Astrocyte of the spinal cord (primary cell): ENCODE measurements around the gene IL1RL2.

ENCODE experiments used
- DNase-seq: peaks from one replicate; pipeline ENCODE4 v3.0.0; 2011; ENCODE audit warnings: low read depth, low spot score
- H3K4me3 ChIP-seq: 2 replicates; pipeline ENCODE4 v1.5.1; 2011; ENCODE audit warnings: low read depth, mild to moderate bottlenecking, low read length, moderate library complexity
- in situ Hi-C: cut with HindIII; loops from 2 replicates; pipeline ENCODE4 v1.10.0; 2017; ENCODE audit warnings: low sequenced_read_pairs
- TF ChIP-seq, protein P1 (sequence below): IDR thresholded peaks from 2 replicates; pipeline ENCODE4 v1.5.1; 2012; ENCODE audit warnings: low read depth, mild to moderate bottlenecking, low read length, inconsistent platforms

The IL1RL2 gene

DNA sequence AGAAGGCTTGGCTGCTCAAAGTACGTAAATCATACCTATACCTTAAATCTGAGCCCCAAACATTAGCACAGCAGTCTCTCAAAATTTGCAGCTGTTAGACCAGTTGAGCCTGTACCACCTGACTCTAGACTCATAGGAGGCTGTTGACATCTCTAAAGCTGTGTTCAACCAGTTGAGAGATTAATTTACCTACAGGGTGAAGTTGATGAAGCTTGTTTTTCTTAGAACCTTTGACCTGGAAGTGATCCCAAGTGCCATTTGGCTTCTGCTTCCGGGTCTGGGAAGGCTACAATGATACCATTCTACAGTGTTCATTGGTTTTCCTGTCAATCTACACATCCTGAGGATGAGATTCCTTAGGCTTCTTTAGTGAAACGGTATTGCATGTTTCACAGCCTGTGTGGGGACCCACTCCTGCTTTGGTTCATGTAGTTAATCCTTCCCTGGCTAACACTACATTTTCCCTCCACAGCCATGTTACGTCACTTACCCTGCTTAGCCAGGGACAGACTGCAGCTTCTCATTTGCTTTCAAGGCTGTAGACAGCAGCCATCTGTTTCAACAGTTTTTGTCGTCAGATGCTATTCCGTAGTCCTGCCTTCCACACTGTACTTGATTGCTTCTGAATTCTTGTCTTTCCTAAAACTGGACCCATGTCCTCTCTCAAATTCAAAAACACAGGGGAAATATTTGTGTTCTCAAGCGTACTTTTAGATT is 4.7 kb upstream of the IL1RL2 start:
- in situ Hi-C loops, result no loop called here
- DNase-seq, result no peak

DNA sequence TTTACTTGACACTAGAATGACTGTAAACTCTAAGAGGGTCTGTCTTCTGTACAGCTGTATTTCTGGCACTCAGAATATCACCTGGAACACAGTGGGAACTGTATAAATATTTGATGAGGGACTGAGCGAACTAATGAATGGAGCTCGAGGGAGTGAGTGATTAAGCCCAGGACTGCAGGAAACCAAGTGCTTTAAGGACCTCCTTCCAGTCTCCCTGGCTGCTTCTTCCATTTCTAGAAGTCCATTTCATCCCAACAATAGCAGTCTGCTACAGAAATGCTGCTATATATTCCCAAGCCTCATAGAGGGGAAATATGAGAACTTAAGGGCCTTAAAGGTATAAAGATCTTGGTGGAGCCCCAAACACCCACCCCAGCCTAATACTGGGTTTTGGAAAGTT is 2.8 kb upstream of the IL1RL2 start:
- H3K4me3 ChIP-seq, result no peak overlapping the region
- no peak for DNase-seq
- TF ChIP-seq, protein P1, sequence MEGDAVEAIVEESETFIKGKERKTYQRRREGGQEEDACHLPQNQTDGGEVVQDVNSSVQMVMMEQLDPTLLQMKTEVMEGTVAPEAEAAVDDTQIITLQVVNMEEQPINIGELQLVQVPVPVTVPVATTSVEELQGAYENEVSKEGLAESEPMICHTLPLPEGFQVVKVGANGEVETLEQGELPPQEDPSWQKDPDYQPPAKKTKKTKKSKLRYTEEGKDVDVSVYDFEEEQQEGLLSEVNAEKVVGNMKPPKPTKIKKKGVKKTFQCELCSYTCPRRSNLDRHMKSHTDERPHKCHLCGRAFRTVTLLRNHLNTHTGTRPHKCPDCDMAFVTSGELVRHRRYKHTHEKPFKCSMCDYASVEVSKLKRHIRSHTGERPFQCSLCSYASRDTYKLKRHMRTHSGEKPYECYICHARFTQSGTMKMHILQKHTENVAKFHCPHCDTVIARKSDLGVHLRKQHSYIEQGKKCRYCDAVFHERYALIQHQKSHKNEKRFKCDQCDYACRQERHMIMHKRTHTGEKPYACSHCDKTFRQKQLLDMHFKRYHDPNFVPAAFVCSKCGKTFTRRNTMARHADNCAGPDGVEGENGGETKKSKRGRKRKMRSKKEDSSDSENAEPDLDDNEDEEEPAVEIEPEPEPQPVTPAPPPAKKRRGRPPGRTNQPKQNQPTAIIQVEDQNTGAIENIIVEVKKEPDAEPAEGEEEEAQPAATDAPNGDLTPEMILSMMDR, result no peak
- in situ Hi-C loops, result no loop called here

More for the DNA sequence above, 4.7 kb upstream of the IL1RL2 start:
- H3K4me3 ChIP-seq, result no peak overlapping the region
- TF ChIP-seq, protein P1, result no peak

DNA sequence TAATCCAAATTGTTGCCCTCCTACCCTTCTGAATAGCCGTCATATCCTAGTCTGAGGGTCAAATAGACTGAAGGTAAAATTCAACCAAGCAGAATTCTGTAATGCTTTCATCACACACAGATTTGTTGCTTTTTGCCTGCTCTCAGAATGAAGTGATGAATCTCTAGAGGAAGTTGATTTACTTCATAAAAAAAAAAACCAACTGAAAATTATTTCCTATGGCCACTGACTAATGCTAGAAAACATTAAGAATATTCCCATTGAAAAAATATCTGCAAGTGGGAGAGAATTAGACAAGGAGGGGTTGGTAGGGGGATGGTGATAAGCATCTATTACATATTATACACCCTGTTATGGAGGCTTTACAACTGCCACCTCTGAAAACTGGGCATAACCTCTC is 2.3 kb upstream of the IL1RL2 start:
- in situ Hi-C loops, result no loop called here
- TF ChIP-seq, protein P1, result no peak
- no peak for DNase-seq
- no peak overlapping the region for H3K4me3 ChIP-seq

DNA sequence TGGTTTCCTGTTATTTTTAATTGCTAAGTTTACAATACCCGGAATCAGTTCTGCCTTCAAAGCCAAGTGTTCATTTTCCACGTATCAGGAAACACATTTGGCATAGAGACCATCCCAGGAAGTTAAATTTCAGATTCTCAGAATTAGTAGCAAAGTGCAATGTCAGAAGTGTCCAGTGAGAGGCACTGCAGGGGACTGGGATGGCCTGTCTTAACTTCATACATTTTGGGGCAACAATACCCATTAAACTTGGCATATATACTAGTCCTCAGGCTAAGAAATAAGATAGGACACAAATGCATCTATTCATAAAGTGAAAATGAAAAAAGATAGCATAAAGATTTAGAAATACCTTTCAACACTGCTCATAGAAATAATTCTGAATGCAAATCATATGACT is 1.5 kb upstream of the IL1RL2 start:
- TF ChIP-seq, protein P1, result peak; percentile 63
- DNase-seq, result no peak
- no peak overlapping the region for H3K4me3 ChIP-seq
- in situ Hi-C loops, result no loop called here

DNA sequence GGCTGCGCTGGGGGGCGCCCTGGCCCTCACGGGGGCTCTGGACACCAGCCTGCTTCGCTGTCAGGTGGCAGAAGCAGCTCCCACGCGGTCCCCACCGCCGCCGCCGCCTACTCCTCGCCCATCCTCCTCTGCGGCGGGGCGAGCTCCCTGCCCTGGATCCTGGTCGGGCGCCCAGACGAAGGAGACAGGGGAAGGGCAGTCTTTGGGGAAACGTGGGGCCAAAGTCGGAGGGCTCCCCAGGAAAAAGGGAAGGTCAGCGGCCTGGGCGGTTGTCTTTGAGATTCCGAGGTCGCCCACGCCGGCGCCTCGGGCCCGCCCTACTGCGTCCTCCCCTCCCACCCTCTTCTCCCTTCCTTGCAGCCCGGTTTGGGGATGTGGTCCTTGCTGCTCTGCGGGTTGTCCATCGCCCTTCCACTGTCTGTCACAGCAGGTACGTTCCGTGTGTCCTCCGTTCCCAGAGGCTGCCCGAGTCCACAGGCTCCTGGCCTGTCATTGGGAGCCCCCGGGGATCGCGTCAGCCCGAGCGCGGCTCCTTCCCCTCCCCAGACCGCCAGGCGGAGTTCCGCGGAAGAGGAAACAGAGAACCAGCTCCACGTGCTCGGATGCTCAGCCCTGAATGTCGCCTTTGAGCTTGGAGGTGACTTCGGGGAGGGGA is 800 bp downstream of the IL1RL2 start:
- DNase-seq, result peak; percentile 44
- TF ChIP-seq, protein P1, result peak; percentile 43
- in situ Hi-C loops, result no loop called here
- H3K4me3 ChIP-seq, result peak overlapping the region; percentile 44

DNA sequence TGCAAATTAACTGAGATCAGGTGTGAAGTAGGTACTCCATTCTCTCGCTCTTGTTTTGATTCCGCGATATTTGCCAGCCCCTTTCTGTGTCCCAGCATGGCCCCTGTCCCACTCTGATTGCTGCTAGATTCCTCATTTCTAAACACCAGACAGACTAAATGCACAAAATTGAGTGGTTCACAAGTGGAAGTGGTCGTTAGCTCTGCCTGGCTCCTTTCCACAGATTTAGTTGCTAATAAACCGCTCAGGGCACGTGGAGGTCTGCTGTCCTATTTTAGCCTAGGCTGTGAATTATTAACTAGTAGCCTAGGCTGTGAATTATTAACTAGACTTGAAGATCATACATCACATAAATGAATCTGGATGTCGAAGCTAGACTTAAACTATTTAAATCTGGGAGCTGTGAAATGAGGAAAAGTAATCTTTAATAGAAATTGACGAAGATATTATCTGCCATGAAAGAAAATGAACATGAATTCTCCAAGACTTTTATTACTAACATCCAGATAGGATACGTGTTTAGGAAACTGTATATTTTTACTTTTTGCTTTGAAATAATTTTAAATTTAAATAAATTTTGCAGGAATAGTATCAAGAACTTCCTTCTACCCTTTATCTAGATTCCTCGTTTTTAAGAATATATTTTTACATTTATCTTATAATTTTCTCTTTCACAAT is 3.7 kb downstream of the IL1RL2 start:
- no peak overlapping the region for H3K4me3 ChIP-seq
- DNase-seq, result no peak
- TF ChIP-seq, protein P1, result no peak
- in situ Hi-C loops, result no loop called here
